Measurements from ENCODE around the gene OR6Y1.
A peak's percentile ranks its signal among the peaks of the same experiment; 100 is the strongest.

Gene OR6Y1

GRCh38 chr1:158506369-158506987, 47.7 kb downstream of the OR6Y1 start:
- DNase-seq (ENCODE audit: low read depth in 2 of 2), result peak in 1 of 2 donors; percentile 2

- DNase-seq (ENCODE audit: low read depth in 2 of 2), result no peak
These were observed 57.8 kb downstream of the OR6Y1 start for GRCh38 chr1:158496374-158496773.

- no peak for DNase-seq (ENCODE audit: low read depth in 2 of 2)
These were observed 59.4 kb downstream of the OR6Y1 start for GRCh38 chr1:158494796-158495195.
